PC-9 (cell line): ENCODE results near the gene CTNNA3. TPM values are rescaled to one million over a fixed set of nuclear protein-coding genes. Genes with fewer than 3 reads are reported as not detected.

ENCODE experiments used
- BruUV-seq: library from RNA; stranded (reverse); fragments of 400-500 nt; replicated peaks from 2 replicates; lab custom pipeline; 2021; lab: Mats Ljungman, UMichigan
- CTCF ChIA-PET: fragments of 300-600 bp; sonication (Branson Sonifier 250); formaldehyde crosslinking; loops from one replicate; lab custom pipeline; 2022; ENCODE audit warnings: antibody characterized with exemption; lab: Charles Lee
- POLR2A ChIA-PET: fragments of 300-600 bp; sonication (Branson Sonifier 250); formaldehyde crosslinking; loops from one replicate; lab custom pipeline; 2022; ENCODE audit warnings: antibody characterized with exemption; ENCODE audit not compliant: unreplicated experiment; lab: Charles Lee
- DNase-seq, 2 experiments: peaks; one replicate each; pipeline versions ENCODE4 v3.0.0 to v3.0.0-alpha.2; 2015 to 2022; ENCODE audit warnings: mixed read lengths in 1 of 2
- H2AFZ ChIP-seq: fragments of 200-600 bp; sonication (generic); 2 replicates; pipeline ENCODE4 v1.8.1; 2017; ENCODE audit warnings: antibody characterized with exemption
- H3F3A ChIP-seq: fragments of 200-600 bp; sonication (generic); 2 replicates; pipeline ENCODE4 v1.8.1; 2017; ENCODE audit warnings: antibody characterized with exemption, mild to moderate bottlenecking, low read depth; ENCODE audit not compliant: insufficient read depth
- H3K27ac ChIP-seq: fragments of 200-600 bp; sonication (generic); 2 replicates; pipeline ENCODE4 v1.6.1; 2016; ENCODE audit warnings: mixed run types
- H3K27me3 ChIP-seq: fragments of 200-600 bp; sonication (generic); 2 replicates; pipeline ENCODE4 v1.6.1; 2016; ENCODE audit warnings: low read depth, mixed run types; ENCODE audit not compliant: insufficient read depth
- H3K36me3 ChIP-seq: fragments of 200-600 bp; sonication (generic); 2 replicates; pipeline ENCODE4 v1.6.1; 2016; ENCODE audit warnings: low read depth, mixed run types
- H3K4me1 ChIP-seq: fragments of 200-600 bp; sonication (generic); replicated peaks from 2 replicates; pipeline ENCODE4 v1.6.1; 2016; ENCODE audit warnings: mixed run types; ENCODE audit not compliant: insufficient read depth
- H3K4me2 ChIP-seq: fragments of 200-600 bp; sonication (generic); 2 replicates; pipeline ENCODE4 v1.6.1; 2017; ENCODE audit warnings: mixed run types
- H3K4me3 ChIP-seq: fragments of 200-600 bp; sonication (generic); 2 replicates; pipeline ENCODE4 v1.6.1; 2016; ENCODE audit warnings: mixed run types
- H3K79me2 ChIP-seq: fragments of 200-600 bp; sonication (generic); 2 replicates; pipeline ENCODE4 v1.6.1; 2017; ENCODE audit warnings: low read depth, mixed run types
- H3K9me2 ChIP-seq: fragments of 200-600 bp; sonication (generic); 2 replicates; pipeline ENCODE4 v1.8.1; 2017; ENCODE audit warnings: mild to moderate bottlenecking; ENCODE audit not compliant: insufficient read depth
- H3K9me3 ChIP-seq: fragments of 200-600 bp; sonication (generic); 2 replicates; pipeline ENCODE4 v1.8.1; 2016; ENCODE audit warnings: low read depth; ENCODE audit not compliant: insufficient read depth
- H4K20me1 ChIP-seq: fragments of 200-600 bp; sonication (generic); 2 replicates; pipeline ENCODE4 v1.8.1; 2017; ENCODE audit not compliant: insufficient read depth
- EZH2 ChIP-seq: fragments of 200-600 bp; sonication (generic); IDR thresholded peaks from 2 replicates; pipeline ENCODE4 v1.8.0; 2017; ENCODE audit warnings: antibody characterized with exemption, low read depth
- intact Hi-C: fragments of 100-400 bp; cut with micrococcal nuclease; formaldehyde crosslinking; loops from one replicate; pipeline ENCODE4 v1.10.0; 2022; ENCODE audit not compliant: unreplicated experiment
- total RNA-seq: library from RNA; stranded (reverse); gene quantifications from 2 replicates; pipeline ENCODE4 v1.2.3, GENCODE V29; 2021
- TF ChIP-seq, protein P1 (sequence below): fragments of 200-600 bp; sonication (generic); conservative IDR thresholded peaks from 2 replicates; pipeline ENCODE4 v1.6.1; 2017; ENCODE audit warnings: mixed run types, antibody characterized with exemption, mild to moderate bottlenecking, moderate library complexity

Gene CTNNA3
- total RNA-seq, 1 experiment from 2014 or later: not detected

DNA sequence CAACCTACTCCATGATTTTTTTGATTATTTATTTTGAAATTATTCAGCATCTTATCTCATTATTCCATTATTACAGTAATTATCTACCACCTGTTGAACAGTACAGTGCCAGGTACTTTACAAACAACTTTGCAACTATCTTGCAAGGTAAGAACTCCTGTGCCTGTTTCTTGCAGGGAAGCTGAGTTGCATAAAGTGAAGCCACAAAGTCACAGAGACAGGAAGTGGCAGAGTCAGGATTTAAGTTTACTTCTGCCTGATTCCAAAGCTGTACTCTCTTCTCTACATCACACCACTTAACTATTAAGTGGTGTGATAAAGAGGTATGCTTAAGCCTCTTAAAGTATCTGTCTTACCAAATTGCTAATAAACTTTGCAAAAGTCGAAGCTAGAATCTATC lies 690.0 kb downstream of the CTNNA3 start:
- H3F3A ChIP-seq: no peaks in the 10 kb centered on the region
- no peaks in the 10 kb centered on the region for H3K4me1 ChIP-seq
- no peaks in the 10 kb centered on the region for H3K9me2 ChIP-seq
- DNase-seq: no peak
- no peak overlapping the region for H2AFZ ChIP-seq
- no peak overlapping the region for H3K27ac ChIP-seq
- no peak for TF ChIP-seq EZH2
- TF ChIP-seq, protein P1, sequence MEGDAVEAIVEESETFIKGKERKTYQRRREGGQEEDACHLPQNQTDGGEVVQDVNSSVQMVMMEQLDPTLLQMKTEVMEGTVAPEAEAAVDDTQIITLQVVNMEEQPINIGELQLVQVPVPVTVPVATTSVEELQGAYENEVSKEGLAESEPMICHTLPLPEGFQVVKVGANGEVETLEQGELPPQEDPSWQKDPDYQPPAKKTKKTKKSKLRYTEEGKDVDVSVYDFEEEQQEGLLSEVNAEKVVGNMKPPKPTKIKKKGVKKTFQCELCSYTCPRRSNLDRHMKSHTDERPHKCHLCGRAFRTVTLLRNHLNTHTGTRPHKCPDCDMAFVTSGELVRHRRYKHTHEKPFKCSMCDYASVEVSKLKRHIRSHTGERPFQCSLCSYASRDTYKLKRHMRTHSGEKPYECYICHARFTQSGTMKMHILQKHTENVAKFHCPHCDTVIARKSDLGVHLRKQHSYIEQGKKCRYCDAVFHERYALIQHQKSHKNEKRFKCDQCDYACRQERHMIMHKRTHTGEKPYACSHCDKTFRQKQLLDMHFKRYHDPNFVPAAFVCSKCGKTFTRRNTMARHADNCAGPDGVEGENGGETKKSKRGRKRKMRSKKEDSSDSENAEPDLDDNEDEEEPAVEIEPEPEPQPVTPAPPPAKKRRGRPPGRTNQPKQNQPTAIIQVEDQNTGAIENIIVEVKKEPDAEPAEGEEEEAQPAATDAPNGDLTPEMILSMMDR: no peak
- H4K20me1 ChIP-seq: no peaks in the 10 kb centered on the region
- no peaks in the 10 kb centered on the region for H3K36me3 ChIP-seq
- intact Hi-C loops: no loop called here
- no peaks in the 10 kb centered on the region for H3K27me3 ChIP-seq
- no peaks in the 10 kb centered on the region for H3K79me2 ChIP-seq
- no peak overlapping the region for H3K4me2 ChIP-seq
- no peak overlapping the region for H3K4me3 ChIP-seq
- CTCF ChIA-PET: no interaction called here
- POLR2A ChIA-PET: no interaction called here
- BruUV-seq: no TSS peak
- no peaks in the 10 kb centered on the region for H3K9me3 ChIP-seq

DNA sequence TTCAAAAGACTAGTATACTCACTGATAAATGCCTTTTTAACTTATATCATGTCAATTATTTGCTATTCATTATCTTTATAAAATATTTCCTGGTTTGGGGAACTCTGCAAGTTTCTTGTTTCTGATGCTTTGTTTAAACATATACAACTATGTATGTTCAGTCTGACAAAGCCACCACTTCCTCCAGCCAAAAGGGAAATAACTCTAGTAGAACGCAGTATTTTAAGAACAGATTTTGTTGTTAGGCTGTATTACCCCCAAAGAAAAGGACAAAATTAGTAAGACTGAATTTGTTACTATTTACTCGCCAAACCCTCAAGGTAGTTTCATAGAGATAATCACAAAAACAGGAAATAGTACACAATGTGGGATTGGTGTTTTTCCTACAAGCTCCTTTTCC lies 691.3 kb downstream of the CTNNA3 start:
- intact Hi-C loops: no loop called here

DNA sequence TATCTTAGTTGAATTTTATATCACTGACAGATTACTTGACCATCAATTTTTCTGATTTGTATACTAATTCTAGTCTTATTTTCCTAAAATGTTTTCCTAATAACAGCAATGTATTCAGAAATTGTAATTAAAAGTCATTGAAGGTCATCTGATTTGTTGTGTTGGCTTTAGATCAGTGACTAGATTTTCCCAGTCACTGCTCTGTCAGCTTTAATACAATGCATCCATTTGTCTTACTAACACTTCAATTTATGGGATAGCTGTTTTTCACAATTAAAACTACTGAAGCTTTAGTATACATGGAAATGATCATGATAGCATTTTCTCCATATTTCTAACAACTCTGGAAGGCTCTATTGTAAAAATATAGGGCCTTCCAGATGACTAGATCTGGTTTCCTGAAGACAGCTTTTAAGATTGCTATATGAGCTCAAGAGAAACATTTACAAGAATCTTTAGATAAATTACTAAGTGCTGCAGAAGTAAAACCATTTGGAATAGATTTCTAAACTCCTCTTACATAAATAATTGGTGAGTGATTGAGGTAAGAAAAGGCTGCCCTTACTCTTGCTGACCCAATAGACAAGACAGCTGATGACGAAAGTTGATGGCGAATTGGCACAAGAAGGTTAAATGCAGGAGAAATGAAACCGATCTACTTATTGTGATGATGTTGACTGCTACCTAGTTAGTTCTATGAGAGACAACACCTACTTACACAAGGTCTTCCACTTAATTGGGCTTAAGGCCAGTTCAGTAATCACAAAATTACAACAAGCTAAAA lies 696.0 kb downstream of the CTNNA3 start:
- Histone ChIP-seq H3K27ac (no peak overlapping the region), H3K4me3 (no peak overlapping the region), H3K9me3 (no peaks in the 10 kb centered on the region), H3K4me1 (no peaks in the 10 kb centered on the region), H3K9me2 (no peaks in the 10 kb centered on the region), H4K20me1 (no peaks in the 10 kb centered on the region), H3K27me3 (no peaks in the 10 kb centered on the region), H3F3A (no peaks in the 10 kb centered on the region), H3K79me2 (no peaks in the 10 kb centered on the region), H3K4me2 (no peak overlapping the region), H2AFZ (no peak overlapping the region), H3K36me3 (no peaks in the 10 kb centered on the region)
- no TSS peak for BruUV-seq
- intact Hi-C loops: no loop called here
- no peak for DNase-seq
- POLR2A ChIA-PET: interaction anchor here (0.7 kb wide), 1 partner anchor 1204 kb away, joined by 3 read pairs; no protein-coding TSS in a partner anchor
- CTCF ChIA-PET: interaction anchor here (0.6 kb wide), 2 partner anchors 25 to 822 kb away, joined by 3 to 4 read pairs; no protein-coding TSS in a partner anchor
- TF ChIP-seq EZH2: no peak
- TF ChIP-seq, protein P1: no peak

More for the DNA sequence above, 691.3 kb downstream of the CTNNA3 start:
- BruUV-seq: no TSS peak
- no peak for TF ChIP-seq EZH2
- TF ChIP-seq, protein P1: no peak
- Histone ChIP-seq H4K20me1 (no peaks in the 10 kb centered on the region), H3K9me2 (no peaks in the 10 kb centered on the region), H3K27ac (no peak overlapping the region), H3K4me1 (no peaks in the 10 kb centered on the region), H3K4me3 (no peak overlapping the region), H3K4me2 (no peak overlapping the region), H3K27me3 (no peaks in the 10 kb centered on the region), H2AFZ (no peak overlapping the region), H3K79me2 (no peaks in the 10 kb centered on the region), H3K36me3 (no peaks in the 10 kb centered on the region), H3K9me3 (no peaks in the 10 kb centered on the region), H3F3A (no peaks in the 10 kb centered on the region)
- ChIA-PET POLR2A (no interaction called here), CTCF (no interaction called here)
- DNase-seq: no peak
